GM18499 (cell line): ENCODE data around the gene CEP44.
"Not testable (repeated sequence)": the region's sequence is repeated elsewhere in the genome, so short reads cannot be mapped to it uniquely, and the experiment has no call there.

Experiments
- ATAC-seq: cut with Tn5 transposase; IDR thresholded peaks from one replicate; pipeline ENCODE4 v1.9.1; 2021; ENCODE audit warnings: moderate number of reproducible peaks; ENCODE audit not compliant: insufficient read depth, unreplicated experiment

Gene CEP44

GRCh38 chr4:174380206-174380605, 96.5 kb downstream of the CEP44 start:
- not testable (repeated sequence) for ATAC-seq

GRCh38 chr4:174380699-174381439, 97.2 kb downstream of the CEP44 start:
- no peak for ATAC-seq

- no peak for ATAC-seq
Observed at GRCh38 chr4:174381440-174381800, 97.7 kb downstream of the CEP44 start.
